ENCODE data around the gene C11orf65.
"Not testable (repeated sequence)": the region's sequence is repeated elsewhere in the genome, so short reads cannot be mapped to it uniquely, and the experiment has no call there.

C11orf65 gene

GRCh38 chr11:108472681-108473080 is 5.4 kb upstream of the C11orf65 start:
- no peak for DNase-seq (ENCODE audit: low read depth)

GRCh38 chr11:108468478-108468864 is 1.1 kb upstream of the C11orf65 start:
- DNase-seq (ENCODE audit: low read depth) = no peak

GRCh38 chr11:108466405-108466804 is 924 bp downstream of the C11orf65 start:
- DNase-seq (ENCODE audit: low read depth) = no peak

GRCh38 chr11:108453207-108453835 is 14.0 kb downstream of the C11orf65 start:
- DNase-seq (ENCODE audit: low read depth) = no peak

- not testable (repeated sequence) for DNase-seq (ENCODE audit: low read depth)
Measured at GRCh38 chr11:108441445-108441844, 25.9 kb downstream of the C11orf65 start.

- DNase-seq (ENCODE audit: low read depth) = no peak
Measured at GRCh38 chr11:108436594-108436993, 30.7 kb downstream of the C11orf65 start.

- DNase-seq (ENCODE audit: low read depth) = no peak
Measured at GRCh38 chr11:108435066-108435465, 32.3 kb downstream of the C11orf65 start.

GRCh38 chr11:108432783-108433182 is 34.5 kb downstream of the C11orf65 start:
- DNase-seq (ENCODE audit: low read depth) = no peak

GRCh38 chr11:108431997-108432396 is 35.3 kb downstream of the C11orf65 start:
- DNase-seq (ENCODE audit: low read depth) = no peak

GRCh38 chr11:108431370-108431769 is 36.0 kb downstream of the C11orf65 start:
- DNase-seq (ENCODE audit: low read depth) = no peak

- DNase-seq (ENCODE audit: low read depth) = not testable (repeated sequence)
Measured at GRCh38 chr11:108417551-108417950, 49.8 kb downstream of the C11orf65 start.

GRCh38 chr11:108414958-108415357 is 52.4 kb downstream of the C11orf65 start:
- DNase-seq (ENCODE audit: low read depth) = no peak

- DNase-seq (ENCODE audit: low read depth) = no peak
Measured at GRCh38 chr11:108405706-108406105, 61.6 kb downstream of the C11orf65 start.

GRCh38 chr11:108403052-108403451 is 64.3 kb downstream of the C11orf65 start:
- no peak for DNase-seq (ENCODE audit: low read depth)

- no peak for DNase-seq (ENCODE audit: low read depth)
Measured at GRCh38 chr11:108402241-108402640, 65.1 kb downstream of the C11orf65 start.

GRCh38 chr11:108398439-108398838 is 68.9 kb downstream of the C11orf65 start:
- no peak for DNase-seq (ENCODE audit: low read depth)

- DNase-seq (ENCODE audit: low read depth) = not testable (repeated sequence)
Measured at GRCh38 chr11:108396672-108397071, 70.7 kb downstream of the C11orf65 start.

- DNase-seq (ENCODE audit: low read depth) = no peak
Measured at GRCh38 chr11:108394744-108395284, 72.5 kb downstream of the C11orf65 start.

GRCh38 chr11:108393046-108393445 is 74.3 kb downstream of the C11orf65 start:
- DNase-seq (ENCODE audit: low read depth) = no peak

GRCh38 chr11:108392353-108392752 is 75.0 kb downstream of the C11orf65 start:
- DNase-seq (ENCODE audit: low read depth) = no peak

- DNase-seq (ENCODE audit: low read depth) = no peak
Measured at GRCh38 chr11:108388576-108388975, 78.8 kb downstream of the C11orf65 start.

GRCh38 chr11:108373505-108373904 is 93.8 kb downstream of the C11orf65 start:
- DNase-seq (ENCODE audit: low read depth) = not testable (repeated sequence)

- no peak for DNase-seq (ENCODE audit: low read depth)
Measured at GRCh38 chr11:108370990-108371389, 96.3 kb downstream of the C11orf65 start.

- DNase-seq (ENCODE audit: low read depth) = no peak
Measured at GRCh38 chr11:108370315-108370714, 97.0 kb downstream of the C11orf65 start.

Measured in T-helper 22 cell (primary cell).